BJ (cell line): ENCODE measurements around the gene SYT12. TPM values are rescaled to one million over a fixed set of nuclear protein-coding genes. Genes with fewer than 3 reads are reported as not detected.

ENCODE experiments used
- CTCF ChIA-PET: fragments of 350-600 bp; formaldehyde crosslinking; extraction: SDS; loops from one replicate; lab custom pipeline; 2021; ENCODE audit warnings: antibody characterized with exemption, inconsistent platforms; lab: Yijun Ruan, JAX
- POLR2A ChIA-PET: fragments of 300-600 bp; sonication (Branson Sonifier 250); formaldehyde crosslinking; extraction: SDS; loops from one replicate; lab custom pipeline; 2021; ENCODE audit warnings: antibody characterized with exemption; lab: Charles Lee
- DNase-seq: peaks from one replicate; pipeline ENCODE4 v3.0.0-alpha.2; 2011; ENCODE audit warnings: low read depth
- H3K27me3 ChIP-seq: 2 replicates; pipeline ENCODE4 v1.6.0; 2011; ENCODE audit warnings: low read length; ENCODE audit not compliant: control insufficient read depth, insufficient read depth
- H3K36me3 ChIP-seq: 2 replicates; pipeline ENCODE4 v1.5.1; 2011; ENCODE audit warnings: low read length; ENCODE audit not compliant: control insufficient read depth, insufficient read depth
- H3K4me3 ChIP-seq: 2 replicates; pipeline ENCODE4 v1.5.1; 2011; ENCODE audit warnings: low read depth, mild to moderate bottlenecking, control low read depth, low read length
- polyA plus RNA-seq: library from polyadenylated mRNA; depleted of rRNA; stranded (reverse); fragments of >200 nt; gene quantifications from 2 replicates; pipeline ENCODE4 v1.2.3, GENCODE V29; 2011
- TF ChIP-seq, protein P1 (sequence below): IDR thresholded peaks from 2 replicates; pipeline ENCODE4 v1.5.1; 2011; ENCODE audit warnings: low read depth, mild to moderate bottlenecking, control low read depth, inconsistent platforms, low read length, moderate library complexity; ENCODE audit not compliant: insufficient read depth

Gene SYT12
- polyA plus RNA-seq, 1 experiment = 0.13 TPM

DNA sequence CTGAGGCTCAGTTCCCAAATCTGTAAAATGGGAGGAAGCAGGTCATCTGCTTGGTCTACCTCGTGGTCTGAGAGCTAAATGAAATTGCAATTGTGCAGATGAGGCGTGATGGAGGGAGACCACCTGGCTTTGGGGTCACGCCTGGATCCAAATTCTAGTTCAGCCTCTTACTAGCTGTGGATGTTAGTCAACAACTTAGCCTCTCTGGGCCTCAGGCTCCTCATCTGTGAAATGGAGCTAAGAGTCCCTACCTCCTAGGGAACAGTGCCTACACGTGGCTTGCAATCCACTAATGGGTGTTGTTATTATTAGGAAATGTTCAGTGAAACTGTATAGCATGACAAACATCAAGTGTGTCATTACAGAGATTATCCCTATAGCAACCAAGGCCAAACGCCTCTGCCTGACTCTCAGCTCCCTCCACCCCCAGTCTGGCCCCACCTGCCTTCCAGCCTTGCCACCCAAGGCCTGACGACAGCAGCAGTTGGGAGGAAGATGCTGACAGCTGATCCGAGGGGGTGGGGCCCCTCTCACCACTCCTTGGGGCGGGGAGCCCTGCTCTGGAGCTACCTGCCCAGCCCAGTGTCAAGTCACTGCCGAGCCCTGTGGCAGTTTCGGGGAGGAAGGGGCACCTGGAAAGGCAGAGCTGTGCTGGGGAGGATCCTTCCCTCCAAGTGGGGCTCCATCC, 32.0 kb downstream of the SYT12 start:
- no peak for DNase-seq
- no peaks in the 10 kb centered on the region for H3K36me3 ChIP-seq
- ChIA-PET CTCF (interaction anchor here (1.0 to 4.9 kb wide), 9 partner anchors 9 to 263 kb away, joined by 3 to 34 read pairs (median 6); no protein-coding TSS in a partner anchor), POLR2A (no interaction called here)
- H3K27me3 ChIP-seq = peaks cover 2% of the 10 kb centered on the region; the same call in 1 of the 2 replicates
- H3K4me3 ChIP-seq = no peak overlapping the region
- TF ChIP-seq, protein P1, sequence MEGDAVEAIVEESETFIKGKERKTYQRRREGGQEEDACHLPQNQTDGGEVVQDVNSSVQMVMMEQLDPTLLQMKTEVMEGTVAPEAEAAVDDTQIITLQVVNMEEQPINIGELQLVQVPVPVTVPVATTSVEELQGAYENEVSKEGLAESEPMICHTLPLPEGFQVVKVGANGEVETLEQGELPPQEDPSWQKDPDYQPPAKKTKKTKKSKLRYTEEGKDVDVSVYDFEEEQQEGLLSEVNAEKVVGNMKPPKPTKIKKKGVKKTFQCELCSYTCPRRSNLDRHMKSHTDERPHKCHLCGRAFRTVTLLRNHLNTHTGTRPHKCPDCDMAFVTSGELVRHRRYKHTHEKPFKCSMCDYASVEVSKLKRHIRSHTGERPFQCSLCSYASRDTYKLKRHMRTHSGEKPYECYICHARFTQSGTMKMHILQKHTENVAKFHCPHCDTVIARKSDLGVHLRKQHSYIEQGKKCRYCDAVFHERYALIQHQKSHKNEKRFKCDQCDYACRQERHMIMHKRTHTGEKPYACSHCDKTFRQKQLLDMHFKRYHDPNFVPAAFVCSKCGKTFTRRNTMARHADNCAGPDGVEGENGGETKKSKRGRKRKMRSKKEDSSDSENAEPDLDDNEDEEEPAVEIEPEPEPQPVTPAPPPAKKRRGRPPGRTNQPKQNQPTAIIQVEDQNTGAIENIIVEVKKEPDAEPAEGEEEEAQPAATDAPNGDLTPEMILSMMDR = no peak

DNA sequence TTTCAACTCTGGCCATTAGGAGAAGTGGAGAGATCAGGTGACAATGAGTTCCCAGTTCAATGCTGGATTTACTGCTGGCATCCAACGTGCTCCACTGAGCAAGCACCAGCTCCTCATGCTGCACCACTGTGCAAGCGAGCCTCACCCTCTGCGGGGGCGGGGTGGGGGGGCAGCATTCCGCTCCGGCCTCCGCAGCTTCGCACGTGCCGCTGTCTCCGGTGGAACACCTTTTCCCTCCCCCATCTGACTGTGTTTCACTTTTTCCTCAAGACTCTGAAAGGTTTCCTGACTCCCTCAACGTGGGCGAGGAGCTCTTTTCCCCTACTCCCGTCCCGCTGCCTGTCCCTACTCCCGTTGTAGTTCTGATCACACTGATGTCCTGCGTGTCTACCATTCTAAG, 32.9 kb downstream of the SYT12 start:
- peak overlapping the region; percentile 72 for H3K4me3 ChIP-seq

DNA sequence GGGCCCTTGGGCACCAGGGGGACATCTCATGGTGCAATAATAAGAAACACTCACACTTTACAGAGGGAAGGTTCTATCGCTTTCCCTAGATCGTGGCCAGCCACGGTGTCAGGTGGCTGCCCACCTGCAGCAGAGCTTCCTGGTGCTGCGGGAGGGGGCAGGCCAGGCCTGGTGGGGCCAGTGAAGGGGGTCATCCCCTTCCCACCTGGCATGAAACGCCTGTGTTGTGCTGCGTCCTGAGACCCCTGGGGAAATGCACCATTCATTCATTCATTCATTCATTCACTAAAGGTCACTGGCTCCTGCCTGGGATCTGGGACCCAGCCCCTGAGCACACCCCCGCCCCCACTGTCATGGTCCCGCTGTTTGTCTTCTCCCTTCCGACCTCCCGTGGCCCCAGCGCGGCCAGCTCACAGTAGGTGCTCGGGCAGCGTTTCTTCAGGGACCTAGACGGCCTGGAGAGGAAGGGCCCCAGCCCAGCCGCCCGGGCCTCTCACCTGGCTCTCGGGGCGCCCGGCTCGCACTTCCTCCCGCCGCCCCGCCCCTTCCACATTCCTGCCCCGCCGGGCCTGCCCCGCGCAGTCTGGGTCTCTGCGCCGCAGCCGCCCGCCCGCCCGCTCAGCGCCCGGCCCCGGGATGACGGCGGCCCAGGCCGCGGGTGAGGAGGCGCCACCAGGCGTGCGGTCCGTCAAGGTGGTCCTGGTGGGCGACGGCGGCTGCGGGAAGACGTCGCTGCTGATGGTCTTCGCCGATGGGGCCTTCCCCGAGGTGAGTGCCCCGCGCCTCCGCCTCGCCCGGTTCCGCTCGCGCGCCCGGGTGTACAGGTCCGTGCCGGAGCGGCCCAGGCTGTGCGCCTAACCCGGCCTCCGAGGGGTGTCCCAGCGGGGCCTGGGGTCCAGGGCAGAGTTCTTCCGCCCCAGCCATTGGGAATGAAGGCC, 33.6 kb downstream of the SYT12 start, which contains the start of gene RHOD:
Gene RHOD (plus strand): TSS at position 581 of the 938 bp plus-strand sequence. CDS start 56 bp downstream, at position 637.
- H3K4me3 ChIP-seq = peak within 1 kb of the TSS; percentile 72
- H3K36me3 ChIP-seq = no peaks in the 10 kb centered on the region; the same call in 1 of the 2 replicates
- ChIA-PET CTCF (interaction anchor here (0.7 to 4.9 kb wide), 6 partner anchors 11 to 261 kb away, joined by 3 to 34 read pairs (median 6); no protein-coding TSS in a partner anchor), POLR2A (no interaction called here)
- DNase-seq = no peak
- H3K27me3 ChIP-seq = no peaks in the 10 kb centered on the region
- TF ChIP-seq, protein P1 = no peak

More for the DNA sequence above, 32.9 kb downstream of the SYT12 start:
- TF ChIP-seq, protein P1 = no peak
- no peaks in the 10 kb centered on the region; the same call in 1 of the 2 replicates for H3K36me3 ChIP-seq
- H3K27me3 ChIP-seq = peaks cover 2% of the 10 kb centered on the region; the same call in 1 of the 2 replicates
- ChIA-PET CTCF (interaction anchor here (1.3 to 4.9 kb wide), 3 partner anchors 10 to 18 kb away, joined by 3 to 34 read pairs (median 8); no protein-coding TSS in a partner anchor), POLR2A (no interaction called here)
- DNase-seq = no peak

DNA sequence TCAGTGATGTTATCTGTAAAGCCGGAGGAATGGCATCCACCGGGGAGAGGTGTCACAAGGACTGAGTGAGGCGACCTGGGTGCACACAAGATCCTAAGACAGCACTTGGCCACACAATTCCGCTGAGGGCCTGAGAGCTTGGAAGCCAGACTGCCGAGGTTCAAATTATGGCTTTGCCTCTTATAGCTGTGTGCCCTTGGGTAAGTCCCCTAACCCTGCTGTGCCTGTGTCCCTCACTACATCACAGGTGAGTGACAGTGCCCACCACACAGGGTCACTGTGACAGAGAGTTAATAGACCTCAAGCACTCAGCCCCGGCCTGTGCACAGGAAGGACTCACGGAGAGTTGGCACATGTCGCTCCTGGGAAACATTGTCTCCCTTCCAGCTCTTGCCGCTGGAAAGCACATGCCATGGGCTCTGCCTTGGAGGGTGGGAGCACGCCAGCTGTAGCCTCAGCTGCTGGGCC, 34.3 kb downstream of the SYT12 start:
- CTCF ChIA-PET = interaction anchor here (0.7 to 2.3 kb wide), 4 partner anchors 14 to 260 kb away, joined by 3 to 8 read pairs (median 4); no protein-coding TSS in a partner anchor
- TF ChIP-seq, protein P1 = no peak
- no peaks in the 10 kb centered on the region for H3K27me3 ChIP-seq
- H3K4me3 ChIP-seq = peak overlapping the region; percentile 72
- no peaks in the 10 kb centered on the region; the same call in 1 of the 2 replicates for H3K36me3 ChIP-seq
- DNase-seq = no peak
- POLR2A ChIA-PET = no interaction called here
